HG03095 (cell line): ENCODE measurements around the gene ZDHHC22.
"Not testable (repeated sequence)": the region's sequence is repeated elsewhere in the genome, so short reads cannot be mapped to it uniquely, and the experiment has no call there.

Experiments
- ATAC-seq: cut with Tn5 transposase; IDR thresholded peaks from one replicate; pipeline ENCODE4 v1.9.1; 2021; ENCODE audit warnings: moderate library complexity; ENCODE audit not compliant: unreplicated experiment

ZDHHC22 gene, protein sequence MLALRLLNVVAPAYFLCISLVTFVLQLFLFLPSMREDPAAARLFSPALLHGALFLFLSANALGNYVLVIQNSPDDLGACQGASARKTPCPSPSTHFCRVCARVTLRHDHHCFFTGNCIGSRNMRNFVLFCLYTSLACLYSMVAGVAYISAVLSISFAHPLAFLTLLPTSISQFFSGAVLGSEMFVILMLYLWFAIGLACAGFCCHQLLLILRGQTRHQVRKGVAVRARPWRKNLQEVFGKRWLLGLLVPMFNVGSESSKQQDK

DNA sequence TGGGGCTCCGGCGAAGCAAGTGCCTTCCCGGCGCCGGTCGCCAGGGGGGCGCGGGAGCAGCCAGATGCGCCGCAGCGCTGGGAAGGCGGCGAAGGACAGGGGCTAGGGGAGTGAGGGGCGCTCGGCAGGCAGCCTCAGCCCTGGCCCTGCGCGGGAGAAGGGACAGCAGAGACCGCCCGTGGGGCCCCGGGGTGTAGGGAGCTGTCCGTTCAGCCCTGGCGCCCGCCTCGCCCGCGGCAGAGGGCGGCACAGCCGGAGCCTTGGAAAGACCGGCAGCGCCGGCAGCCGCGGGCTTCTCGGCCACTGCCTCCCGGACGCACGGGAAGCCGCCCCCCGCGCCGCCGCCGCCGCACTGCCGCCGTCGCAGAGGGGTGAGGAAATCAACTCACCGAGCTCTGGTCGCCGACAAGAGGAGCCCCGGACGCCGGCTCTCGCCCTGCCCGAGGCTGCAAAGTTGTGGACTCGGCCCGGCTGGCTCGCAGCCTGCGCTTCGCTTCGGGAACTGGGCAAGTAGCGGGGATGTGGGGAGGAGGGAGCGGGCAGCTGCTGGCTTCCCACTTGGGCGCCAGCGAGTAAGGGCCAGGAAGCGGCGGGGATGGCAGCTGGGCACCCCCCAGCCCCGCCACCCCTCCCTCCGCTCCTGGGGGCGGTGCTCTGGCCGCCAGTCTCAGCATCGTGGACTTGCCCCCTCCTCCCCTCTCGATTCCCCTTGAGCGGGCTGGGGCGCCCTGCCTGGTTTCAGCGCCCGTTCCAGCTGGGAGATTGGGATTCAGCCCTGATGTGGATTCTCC, at the start of gene ZDHHC22:
TSS of gene ZDHHC22 (minus strand) at position 578 of the 791 bp plus-strand sequence. CDS start 2,053 bp downstream, outside the sequence.
- ATAC-seq, result no peak

DNA sequence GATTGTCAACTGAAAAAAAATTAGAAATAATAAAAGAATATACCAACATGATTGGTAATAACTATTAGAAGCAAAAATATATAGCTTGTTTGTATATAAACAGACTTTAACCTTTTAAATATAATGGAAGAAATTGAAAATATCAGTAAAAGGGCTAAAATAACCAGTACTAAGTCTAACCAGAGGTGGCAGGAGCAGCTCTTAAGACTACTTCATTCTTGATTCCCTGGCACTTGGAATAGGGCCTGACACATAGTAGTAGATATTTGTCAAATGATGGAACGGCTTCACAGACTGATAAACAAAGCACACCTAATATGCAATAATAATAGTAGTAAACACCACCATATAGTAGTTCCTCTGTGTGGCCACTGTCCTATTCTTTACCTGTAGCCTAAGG, 49.4 kb upstream of the ZDHHC22 start:
- no peak for ATAC-seq

DNA sequence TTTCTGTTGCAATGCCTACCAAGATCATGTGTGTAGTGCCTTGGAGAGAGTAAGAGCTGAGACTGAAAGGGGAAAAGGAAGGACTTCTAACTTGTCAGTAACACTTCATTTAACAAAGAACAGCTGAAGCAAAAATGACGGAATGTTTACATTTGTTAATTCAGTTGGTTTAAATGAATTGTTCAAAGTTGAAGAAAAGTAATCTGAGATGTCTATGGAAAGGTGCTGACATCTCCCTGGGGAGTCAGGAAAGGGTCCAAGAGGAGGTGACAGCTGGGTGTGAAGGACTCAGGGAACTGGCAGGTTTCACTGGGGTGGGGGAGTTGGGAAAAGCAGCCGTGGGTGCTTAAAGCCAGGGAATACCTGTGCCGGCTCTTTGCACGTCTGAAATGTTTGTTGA, 47.9 kb upstream of the ZDHHC22 start:
- ATAC-seq, result no peak

DNA sequence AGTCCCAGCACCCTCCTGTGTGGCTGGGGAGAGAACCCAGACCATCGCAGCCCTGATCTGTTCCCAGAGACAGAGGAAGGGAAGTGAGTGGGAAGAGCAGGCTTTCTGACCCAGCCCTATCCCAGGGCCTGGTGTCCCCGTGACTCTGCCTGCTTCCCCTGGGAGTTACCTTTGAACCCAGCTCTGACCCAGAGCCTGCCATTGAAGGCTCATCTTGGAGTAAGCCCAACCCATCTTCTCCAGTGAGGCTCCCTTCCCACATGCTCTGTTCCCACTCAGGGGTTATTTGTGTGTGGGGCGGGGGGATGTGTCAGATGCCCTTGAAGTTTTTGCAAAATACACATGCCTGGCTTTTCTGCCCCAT, 46.0 kb upstream of the ZDHHC22 start:
- no peak for ATAC-seq

DNA sequence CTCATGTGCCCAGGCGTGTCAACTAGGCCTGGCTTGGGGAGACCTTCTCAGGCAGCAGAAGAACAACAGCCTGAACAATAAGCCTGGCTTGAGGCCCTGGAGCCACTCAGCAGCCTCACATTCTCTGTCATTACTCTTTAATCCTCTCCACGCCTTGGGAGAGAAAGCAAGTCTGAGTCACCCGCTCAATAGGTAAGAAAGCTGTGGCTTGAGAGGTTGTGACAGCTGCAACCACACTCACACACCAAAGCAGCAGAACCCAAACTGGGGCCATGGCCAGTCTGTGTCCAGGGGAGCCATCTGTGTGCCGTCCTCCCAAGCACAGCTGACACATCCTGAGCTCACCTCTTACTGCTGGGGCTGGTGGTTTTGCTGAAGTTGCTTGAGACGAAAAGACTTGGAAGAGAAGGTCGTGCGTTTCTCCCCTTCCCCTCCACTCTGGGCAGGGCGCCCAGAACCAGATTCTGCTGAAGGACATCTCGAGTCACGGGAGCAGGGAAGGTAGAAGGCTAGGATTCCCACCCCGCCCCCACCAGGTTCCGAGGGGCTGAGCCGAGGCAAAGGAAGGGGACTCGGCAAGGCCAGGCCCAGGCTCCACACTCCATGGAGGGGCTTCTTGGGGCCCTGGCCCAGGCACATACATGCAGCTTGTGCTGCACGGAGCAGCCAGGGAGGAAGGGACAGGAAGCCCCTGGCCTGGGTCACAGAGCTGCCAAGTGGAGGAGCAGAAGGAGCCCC, 45.5 kb upstream of the ZDHHC22 start:
- ATAC-seq, result no peak

DNA sequence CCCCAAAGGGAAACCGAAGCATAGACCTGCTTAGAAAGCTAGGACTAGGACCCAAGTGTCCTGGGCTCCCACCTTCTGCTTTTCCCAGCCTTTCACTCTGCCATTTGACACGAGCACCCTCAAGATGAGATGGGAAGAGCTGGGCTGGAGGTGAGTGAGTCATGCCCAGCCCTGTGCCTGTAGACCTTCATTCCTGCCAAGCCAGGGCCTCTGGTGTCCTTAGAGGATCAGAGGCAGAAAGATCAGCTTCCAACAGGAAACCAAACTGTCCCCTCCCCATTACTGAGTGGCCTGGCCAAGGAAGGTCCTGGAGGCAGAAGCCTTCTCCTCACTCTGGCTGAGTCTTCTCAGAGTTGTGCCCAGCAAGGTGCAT, 43.5 kb upstream of the ZDHHC22 start:
- ATAC-seq, result no peak

DNA sequence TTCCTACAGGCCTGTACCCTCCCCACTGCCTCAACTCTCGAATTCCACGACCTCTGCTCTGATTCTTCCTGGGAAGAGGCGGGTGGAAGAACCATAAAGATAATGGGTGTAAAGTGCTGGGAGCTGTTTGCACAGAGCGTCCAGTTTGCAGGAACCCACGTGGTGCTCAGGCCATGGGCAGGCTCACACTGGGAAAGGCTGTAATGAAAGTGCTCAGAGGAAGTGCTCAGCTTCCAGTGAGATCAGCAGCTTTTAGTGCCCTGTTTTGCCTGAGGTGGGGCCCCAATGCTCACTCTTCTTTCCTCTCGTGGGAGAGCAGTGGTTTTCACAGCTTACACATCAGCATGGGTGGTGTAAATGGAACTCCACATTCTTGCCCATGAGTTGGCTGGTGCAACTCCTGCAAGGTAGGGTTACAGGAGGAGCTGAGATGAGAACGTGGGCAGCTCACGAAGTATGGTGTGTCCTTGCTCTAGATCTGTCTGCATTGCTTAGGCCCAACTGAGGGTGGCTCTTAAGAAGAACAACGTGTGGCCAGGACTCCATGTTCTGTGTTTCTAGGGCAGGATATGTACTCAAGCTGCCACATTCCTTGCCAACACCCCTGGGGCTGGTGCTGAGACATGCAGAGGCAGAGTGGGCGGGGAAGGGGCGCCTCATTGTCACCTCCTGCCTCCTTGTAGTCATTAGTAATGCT, 43.0 kb upstream of the ZDHHC22 start:
- no peak for ATAC-seq

DNA sequence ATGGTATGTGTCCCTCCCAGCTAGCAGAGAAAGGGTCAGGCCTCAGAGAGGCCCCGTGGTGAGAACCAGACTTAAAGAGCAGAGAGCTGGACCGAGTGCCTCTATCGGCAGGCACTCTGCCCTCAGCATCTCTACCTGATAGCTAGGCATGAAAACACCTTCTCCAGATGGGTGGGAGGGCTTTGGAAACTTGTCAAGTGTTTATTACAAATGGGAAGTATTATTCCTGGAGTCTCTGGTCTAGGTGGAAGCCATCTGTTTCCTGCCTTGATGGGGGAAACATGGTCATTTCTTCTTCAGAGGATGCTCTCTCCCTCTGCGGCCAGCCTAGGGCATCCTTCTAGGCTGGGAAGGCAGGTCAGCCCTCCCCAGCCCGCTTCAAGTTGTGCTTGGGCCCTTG, 42.3 kb upstream of the ZDHHC22 start:
- no peak for ATAC-seq

DNA sequence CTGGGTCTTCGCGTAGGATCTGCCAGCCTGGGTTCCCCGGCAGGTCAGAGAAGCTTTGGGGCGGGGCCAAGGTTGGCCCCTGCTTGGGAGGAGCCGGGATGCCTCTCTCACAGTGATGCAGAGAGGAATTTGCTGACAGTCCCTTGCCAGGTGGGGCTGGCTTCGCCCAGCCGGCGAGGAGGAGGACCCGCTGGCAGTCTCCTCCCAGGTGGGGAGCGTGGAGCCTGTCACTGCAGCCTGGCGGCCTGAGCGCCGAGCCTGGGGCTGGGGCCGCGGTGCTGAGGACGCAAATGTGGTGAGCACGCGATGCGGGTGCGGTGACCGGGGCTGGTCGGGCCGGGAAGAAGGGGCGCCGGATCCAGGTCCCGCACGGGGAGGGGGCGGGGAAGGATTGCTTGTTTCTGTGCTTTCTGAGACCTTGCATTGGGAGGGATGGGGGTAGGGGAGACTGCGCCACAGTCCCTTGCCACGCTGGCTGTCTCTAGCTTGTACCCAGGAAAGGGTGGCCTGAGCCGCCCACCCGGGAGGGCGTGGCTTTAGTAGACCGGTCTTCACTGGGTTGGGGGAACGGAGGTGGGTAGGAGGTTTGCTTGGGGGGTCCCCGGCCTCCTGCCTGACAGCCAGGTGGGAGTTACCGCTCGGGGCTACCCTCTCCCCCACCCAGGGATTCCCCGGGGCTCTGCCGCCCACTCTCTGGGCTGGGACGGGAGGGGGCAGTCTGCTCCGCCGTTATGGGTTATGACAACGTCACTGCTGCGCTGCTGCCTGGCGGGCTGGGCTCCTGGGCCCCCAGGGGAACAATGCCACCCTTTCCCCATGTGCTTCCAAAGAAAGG, 40.2 kb upstream of the ZDHHC22 start, which contains the start of gene TMEM63C:
TSS of gene TMEM63C (plus strand) at position 196 of the 835 bp plus-strand sequence. CDS start 37,016 bp downstream, outside the sequence.
- ATAC-seq, result no peak

DNA sequence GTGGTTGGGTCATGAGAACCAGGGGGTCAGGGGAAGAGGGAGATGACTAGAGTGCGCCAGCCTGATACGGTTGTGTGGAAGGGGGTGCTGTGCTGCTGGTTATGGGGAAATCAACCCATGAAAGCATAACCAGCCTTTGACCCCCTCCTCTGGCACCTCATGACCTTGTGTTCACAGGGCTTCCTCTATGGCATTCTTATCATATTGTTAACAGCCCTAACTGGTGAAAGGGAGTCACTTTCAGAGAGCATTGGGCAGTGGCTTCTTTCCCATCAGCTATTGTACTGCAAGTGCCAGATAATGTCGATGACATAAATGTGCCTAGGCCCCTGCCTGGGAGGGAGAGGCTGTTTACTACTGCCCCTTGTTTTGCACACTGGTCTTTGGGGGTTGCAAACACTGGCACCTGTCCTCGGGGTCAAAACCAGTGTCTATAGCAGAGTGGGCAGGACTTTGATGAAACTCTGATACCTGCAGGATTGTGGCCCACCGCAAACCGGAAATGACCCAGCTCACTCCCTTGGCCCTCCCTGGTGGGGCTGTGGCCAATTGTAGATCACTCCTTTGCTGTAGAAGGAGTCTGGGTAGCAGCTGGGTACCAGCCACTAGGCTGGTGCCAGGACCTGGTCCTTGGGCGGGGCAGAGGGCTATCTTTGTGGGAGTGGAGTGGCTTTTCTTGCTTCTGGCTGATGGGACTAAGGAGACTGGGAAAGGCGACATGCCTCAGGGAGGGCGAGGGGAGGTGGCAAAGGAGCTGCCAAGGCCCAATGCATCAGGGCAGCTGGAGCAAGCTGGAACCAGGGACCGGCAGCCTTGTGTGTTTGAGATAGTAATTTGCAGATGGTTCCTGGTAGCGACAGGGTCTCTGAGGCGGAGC, 39.4 kb upstream of the ZDHHC22 start:
- no peak for ATAC-seq

DNA sequence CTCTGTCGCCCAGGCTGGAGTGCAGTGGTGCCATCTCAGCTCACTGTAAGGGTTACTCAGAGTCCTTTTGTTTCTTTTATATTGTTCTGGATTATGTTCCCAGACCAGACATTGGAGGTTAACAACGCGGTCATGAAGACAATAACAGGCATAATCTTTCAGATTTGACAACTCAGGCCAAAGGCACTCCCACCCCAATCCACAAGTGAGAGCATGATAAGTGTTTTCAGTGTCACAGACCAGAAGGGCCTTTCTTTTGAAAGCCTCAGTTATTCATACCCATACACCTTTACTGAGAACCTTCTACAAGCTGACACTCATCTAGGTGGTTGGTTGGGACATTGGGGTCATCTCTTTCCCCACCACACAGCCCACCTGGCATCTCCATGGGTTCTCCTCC, 37.1 kb upstream of the ZDHHC22 start:
- no peak for ATAC-seq

DNA sequence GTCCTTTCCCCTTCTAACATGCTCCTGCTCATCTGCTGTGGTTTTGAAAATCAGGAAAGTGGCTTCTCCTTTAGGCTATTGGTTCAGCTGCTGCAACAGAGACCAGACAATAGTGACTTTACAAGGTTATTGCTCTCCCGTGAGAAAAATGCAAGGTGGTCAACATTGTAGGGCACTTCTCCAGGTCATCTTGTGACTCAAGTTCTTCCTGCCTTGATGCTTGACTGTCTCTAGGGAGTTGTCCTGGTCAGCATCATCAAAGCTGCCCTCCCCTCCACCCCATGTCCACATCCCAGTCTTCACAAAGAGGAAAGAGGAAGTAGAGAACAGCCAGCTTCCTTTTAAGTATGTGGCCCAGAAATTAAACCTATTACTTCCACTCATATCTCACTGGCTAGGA, 36.1 kb upstream of the ZDHHC22 start:
- no peak for ATAC-seq

DNA sequence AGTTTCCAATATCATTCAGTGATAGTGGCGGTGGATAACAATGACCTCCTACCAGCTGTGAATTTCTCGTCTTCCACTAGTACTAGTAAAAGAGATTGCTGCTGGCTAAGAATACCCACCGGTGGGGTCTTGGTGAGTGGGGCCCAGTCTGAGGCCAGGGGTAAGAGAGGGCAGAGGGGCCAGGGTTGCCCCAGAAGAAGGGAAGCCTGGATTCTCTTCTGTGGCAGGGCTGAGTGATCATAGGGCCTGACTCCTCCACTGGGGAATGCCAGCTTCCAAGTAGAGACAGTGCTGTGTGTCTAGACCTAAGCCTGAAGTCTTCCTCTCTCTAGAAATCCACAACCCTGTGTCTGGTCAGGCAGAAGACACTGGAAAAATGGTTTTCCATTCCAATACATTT, 34.3 kb upstream of the ZDHHC22 start:
- ATAC-seq, result no peak

DNA sequence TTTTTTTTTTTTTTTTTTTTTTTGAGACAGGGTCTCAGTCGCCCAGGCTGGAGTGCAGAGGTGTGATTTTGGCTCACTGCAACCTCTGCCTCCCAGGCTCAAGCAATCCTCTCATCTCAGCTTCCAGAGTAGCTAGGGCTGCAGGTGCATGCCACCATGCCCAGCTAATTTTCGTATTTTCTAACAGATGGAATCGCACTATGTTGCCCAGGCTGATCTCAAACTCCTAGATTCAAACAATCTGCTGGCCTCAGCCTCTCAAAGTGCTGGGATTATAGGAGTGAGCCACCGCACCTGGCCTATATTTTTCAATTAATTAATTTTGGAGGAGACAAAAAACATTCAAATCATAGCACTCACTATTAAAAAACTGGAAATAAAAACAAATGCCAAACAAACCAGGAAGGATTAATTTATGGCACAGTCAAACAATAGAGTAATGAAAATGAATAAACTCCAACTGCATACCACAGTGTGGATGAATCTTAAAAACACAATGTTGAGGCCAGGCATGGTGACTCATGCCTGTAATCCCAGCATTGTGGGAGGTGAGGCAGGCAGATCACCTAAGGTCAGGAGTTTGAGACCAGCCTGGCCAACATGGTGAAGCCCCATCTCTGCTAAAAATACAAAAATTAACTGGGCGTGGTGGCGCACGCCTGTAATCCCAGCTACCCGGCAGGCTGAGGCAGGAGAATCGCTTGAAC, 32.5 kb upstream of the ZDHHC22 start:
- ATAC-seq, result not testable (repeated sequence)

DNA sequence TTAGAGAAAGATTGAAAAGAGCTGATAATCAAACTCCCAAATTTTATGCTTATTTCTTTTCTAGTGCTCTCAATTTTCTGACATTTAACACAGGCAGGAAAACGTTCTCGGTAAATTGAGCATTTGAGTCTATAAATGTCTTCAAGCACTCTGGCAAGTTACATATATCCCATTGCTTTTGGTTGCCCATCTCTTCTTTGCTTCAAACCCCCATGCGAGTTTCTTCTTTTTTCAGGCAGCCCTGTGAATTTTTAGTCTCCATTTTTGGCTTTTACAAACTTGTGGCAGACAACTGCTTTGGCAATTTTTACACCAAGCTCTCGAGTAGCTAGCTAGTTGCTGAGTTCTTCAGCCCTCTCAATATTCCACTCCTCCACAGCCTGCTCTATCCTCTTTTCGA, 31.3 kb upstream of the ZDHHC22 start:
- no peak for ATAC-seq

DNA sequence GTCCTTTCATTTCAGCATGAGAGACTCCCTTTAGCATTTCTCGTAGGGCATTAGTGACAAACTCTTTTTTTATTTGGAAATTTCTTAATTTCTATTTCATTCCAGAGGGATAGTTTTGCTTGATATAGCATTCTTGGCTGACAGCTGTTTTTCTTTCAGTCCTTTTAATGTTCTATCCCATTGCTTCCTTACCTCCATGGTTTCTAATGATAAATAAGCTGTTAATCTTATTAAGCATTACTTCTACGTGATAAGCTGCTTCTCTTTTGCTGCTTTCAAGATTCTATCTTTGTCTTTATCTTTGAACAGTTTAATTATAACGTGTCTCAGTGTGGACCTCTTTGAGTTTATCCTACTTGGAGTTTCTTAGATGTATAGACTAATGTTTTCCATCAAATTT, 28.5 kb upstream of the ZDHHC22 start:
- no peak for ATAC-seq

DNA sequence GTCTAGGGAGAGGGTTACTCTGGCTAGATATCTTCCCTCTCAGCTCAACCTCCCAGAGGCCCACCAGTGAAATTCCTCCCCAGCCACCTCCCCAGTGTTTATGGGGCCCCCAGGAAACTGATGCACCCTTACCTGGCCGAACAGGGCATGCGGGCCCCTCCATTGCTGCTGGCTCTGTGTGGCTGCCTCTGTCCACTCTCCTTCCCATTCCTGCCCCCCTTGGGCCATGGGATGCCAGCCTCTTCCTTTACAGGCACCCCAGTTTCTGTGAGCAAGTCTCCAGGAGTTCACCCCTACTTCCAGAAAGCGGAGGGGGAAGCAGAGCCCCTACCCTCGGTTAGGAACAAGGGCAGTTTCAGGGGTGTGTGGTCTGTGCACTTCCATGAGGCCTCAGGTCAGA, 19.4 kb upstream of the ZDHHC22 start:
- ATAC-seq, result no peak

DNA sequence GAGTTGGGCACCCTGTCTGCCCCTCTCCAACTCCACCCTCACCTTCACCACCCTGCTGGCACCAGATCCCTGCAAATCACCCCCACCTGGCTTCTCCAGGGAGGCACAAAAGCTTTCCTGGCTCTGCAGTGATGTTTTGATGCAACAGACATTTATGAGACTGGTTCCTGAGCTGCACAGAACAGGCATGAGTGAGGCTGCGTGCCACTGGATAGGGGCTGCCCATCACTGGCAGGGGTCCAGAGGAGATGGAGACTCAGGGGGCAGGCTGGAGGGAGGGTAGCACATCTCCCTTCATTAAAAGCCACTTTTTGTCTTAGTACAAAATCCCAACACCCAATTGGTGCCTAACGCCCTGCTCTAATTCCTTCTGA, 17.3 kb upstream of the ZDHHC22 start:
- ATAC-seq, result no peak
